HEK293 (cell line): Measurements from ENCODE around the gene FSIP1.

Experiments
- CTCF ChIA-PET: fragments of 350-600 bp; formaldehyde crosslinking; extraction: SDS; loops from one replicate; lab custom pipeline; 2021; ENCODE audit warnings: antibody characterized with exemption; lab: Yijun Ruan, JAX
- POLR2A ChIA-PET: fragments of 300-600 bp; formaldehyde crosslinking; extraction: SDS; loops from one replicate; lab custom pipeline; 2020; ENCODE audit warnings: antibody characterized with exemption, inconsistent platforms; lab: Yijun Ruan, JAX
- H3K27ac ChIP-seq: fragments of 200-500 bp; sonication (Bioruptor generic); 2 replicates; pipeline ENCODE4 v1.5.1; 2014; ENCODE audit warnings: low read depth, low read length, control low read depth, inconsistent platforms; ENCODE audit errors: extremely low read depth
- H3K36me3 ChIP-seq, 2 experiments: fragments of 200-500 bp in 1 of 2; sonication (Bioruptor generic) in 1 of 2; 1 replicate in 1 of 2; 2 replicates in 1 of 2; pipeline ENCODE4 v1.5.1; 2014 to 2017; ENCODE audit warnings: inconsistent platforms in 2 of 2, low read length in 2 of 2; ENCODE audit not compliant: control insufficient read depth in 2 of 2, insufficient read depth in 1 of 2
- H3K4me1 ChIP-seq: fragments of 200-500 bp; sonication (Bioruptor generic); 2 replicates; pipeline ENCODE4 v1.5.1; 2014; ENCODE audit warnings: mild to moderate bottlenecking, low read length, inconsistent platforms; ENCODE audit not compliant: control insufficient read depth, insufficient read depth
- H3K4me3 ChIP-seq: 2 replicates; pipeline ENCODE4 v1.5.1; 2011; ENCODE audit warnings: low read depth, mild to moderate bottlenecking, control low read depth, low read length, moderate library complexity
- H3K9me3 ChIP-seq: fragments of 200-500 bp; sonication (Bioruptor generic); 2 replicates; pipeline ENCODE4 v1.5.1; 2014; ENCODE audit warnings: low read depth, low read length, inconsistent platforms; ENCODE audit not compliant: control insufficient read depth, insufficient read depth
- BCL11B ChIP-seq: fragments of 450-650 bp; formaldehyde crosslinking; IDR thresholded peaks from 2 replicates; pipeline ENCODE4 v1.5.1; 2016; ENCODE audit warnings: low read depth, missing biosample characterization, missing genetic modification characterization
- PRDM1 ChIP-seq: fragments of 450-650 bp; formaldehyde crosslinking; IDR thresholded peaks from 2 replicates; pipeline ENCODE4; 2016; ENCODE audit warnings: missing biosample characterization, missing genetic modification characterization
- SCRT2 ChIP-seq: fragments of 450-650 bp; formaldehyde crosslinking; IDR thresholded peaks from 2 replicates; pipeline ENCODE4 v1.5.1; 2016; ENCODE audit warnings: missing biosample characterization, missing genetic modification characterization
- SETDB1 ChIP-seq: IDR thresholded peaks from one replicate; pipeline ENCODE4 v1.6.1; 2017; ENCODE audit warnings: mild to moderate bottlenecking, low read length, moderate library complexity, mixed read lengths; ENCODE audit not compliant: insufficient read length
- TCF7L2 ChIP-seq: IDR thresholded peaks from 2 replicates; pipeline ENCODE4 v1.6.1; 2011; ENCODE audit warnings: low read depth, mild to moderate bottlenecking, inconsistent platforms, low read length, moderate library complexity, borderline replicate concordance
- ZNF155 ChIP-seq: fragments of 450-650 bp; formaldehyde crosslinking; IDR thresholded peaks from 2 replicates; pipeline ENCODE4 v1.5.1; 2016; ENCODE audit warnings: missing biosample characterization, missing genetic modification characterization
- ZNF292 ChIP-seq: fragments of 450-650 bp; formaldehyde crosslinking; IDR thresholded peaks from 2 replicates; pipeline ENCODE4 v1.5.1; 2016; ENCODE audit warnings: low read depth, missing biosample characterization, missing genetic modification characterization, borderline replicate concordance
- ZNF785 ChIP-seq: fragments of 450-650 bp; formaldehyde crosslinking; IDR thresholded peaks from 2 replicates; pipeline ENCODE4 v1.5.1; 2016; ENCODE audit warnings: missing biosample characterization, missing genetic modification characterization
- ZNF837 ChIP-seq: fragments of 450-650 bp; formaldehyde crosslinking; IDR thresholded peaks from 2 replicates; pipeline ENCODE4 v1.5.1; 2016; ENCODE audit warnings: missing biosample characterization, missing genetic modification characterization
- ZXDB ChIP-seq: fragments of 450-650 bp; formaldehyde crosslinking; IDR thresholded peaks from 2 replicates; pipeline ENCODE4 v1.5.1; 2016; ENCODE audit warnings: missing biosample characterization, missing genetic modification characterization
- TF ChIP-seq, protein P1 (sequence below): fragments of 450-650 bp; formaldehyde crosslinking; IDR thresholded peaks from 2 replicates; pipeline ENCODE4 v1.5.1; 2016; ENCODE audit warnings: missing biosample characterization, missing genetic modification characterization
- TF ChIP-seq, protein P2 (sequence below): fragments of 450-650 bp; formaldehyde crosslinking; IDR thresholded peaks from 2 replicates; pipeline ENCODE4 v1.5.1; 2016; ENCODE audit warnings: missing biosample characterization, missing genetic modification characterization
- TF ChIP-seq, protein P3 (sequence below): fragments of 450-650 bp; formaldehyde crosslinking; IDR thresholded peaks from 2 replicates; pipeline ENCODE4 v1.5.1; 2017; ENCODE audit warnings: missing biosample characterization, missing genetic modification characterization
- TF ChIP-seq, protein P4 (sequence below): fragments of 450-650 bp; formaldehyde crosslinking; optimal IDR thresholded peaks from 2 replicates; pipeline ENCODE3; 2016; ENCODE audit warnings: missing biosample characterization, mild to moderate bottlenecking, missing genetic modification characterization
- TF ChIP-seq, protein P5 (sequence below): fragments of 450-650 bp; formaldehyde crosslinking; IDR thresholded peaks from 2 replicates; pipeline ENCODE4 v1.5.1; 2016; ENCODE audit warnings: missing biosample characterization, missing genetic modification characterization, low read depth

The FSIP1 gene

DNA sequence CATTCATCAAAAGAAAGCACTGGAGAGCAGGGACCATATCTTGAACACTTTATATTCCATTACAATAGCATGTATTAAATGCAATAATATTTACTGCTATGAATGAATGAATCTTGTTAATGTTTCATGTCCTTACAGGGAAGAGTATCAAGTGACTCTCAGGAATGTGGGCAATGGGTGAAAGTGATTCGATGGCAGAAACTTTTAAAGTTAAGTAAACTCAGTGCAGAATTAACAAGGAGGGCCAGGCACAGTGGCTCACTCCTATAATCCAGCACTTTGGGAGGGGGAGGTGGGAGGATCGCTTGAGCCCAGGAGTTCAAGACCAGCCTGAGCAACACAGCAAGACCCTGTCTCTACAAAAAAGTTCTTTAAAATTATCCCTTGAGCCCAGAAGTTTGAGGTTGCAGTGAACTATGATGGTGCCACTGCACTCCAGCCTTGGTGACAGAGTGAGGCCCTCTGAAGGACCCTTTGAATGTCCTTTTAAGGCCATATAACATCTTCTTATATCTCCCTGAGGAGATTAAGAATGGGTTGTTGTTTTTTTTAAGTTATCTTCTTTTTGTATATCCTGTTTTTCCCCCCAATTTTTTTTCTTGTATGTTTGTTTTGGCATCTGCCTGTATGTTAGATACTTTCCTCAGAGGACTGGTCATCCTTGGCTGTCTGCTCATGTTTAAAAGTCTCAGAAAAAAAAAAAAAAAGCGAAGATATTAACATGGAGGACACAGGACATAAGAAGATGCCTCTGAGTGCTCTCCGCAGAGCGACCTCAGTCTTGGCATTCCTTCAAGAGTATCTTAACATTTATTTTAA lies 9.6 kb upstream of the FSIP1 start:
- no peaks in the 10 kb centered on the region for H3K9me3 ChIP-seq
- ChIA-PET POLR2A (no interaction called here), CTCF (no interaction called here)
- no peak for TF ChIP-seq ZXDB
- no peak overlapping the region for H3K4me3 ChIP-seq
- no peaks in the 10 kb centered on the region for H3K36me3 ChIP-seq
- H3K4me1 ChIP-seq, result no peaks in the 10 kb centered on the region
- H3K27ac ChIP-seq, result no peak overlapping the region

DNA sequence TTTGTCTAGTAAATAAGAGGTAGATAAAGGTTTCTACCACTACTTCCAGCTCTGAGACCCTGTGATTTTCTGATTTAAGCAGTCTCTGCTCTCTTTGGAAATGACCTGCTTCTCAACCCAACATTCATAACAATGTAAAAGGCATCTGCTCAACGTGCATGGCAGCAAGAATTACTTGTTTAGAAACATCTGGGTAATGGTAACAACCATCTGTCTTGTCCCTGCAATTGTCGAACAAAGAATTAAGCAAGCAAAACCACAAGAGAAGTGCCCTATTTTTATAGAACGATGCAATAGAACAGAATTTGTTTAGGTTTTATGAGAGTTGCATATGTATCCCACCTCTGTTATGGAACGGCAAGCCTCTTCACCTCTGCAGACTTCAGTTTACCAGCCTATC lies 7.1 kb upstream of the FSIP1 start:
- no peaks in the 10 kb centered on the region for H3K36me3 ChIP-seq
- ChIA-PET POLR2A (no interaction called here), CTCF (interaction anchor here (0.5 to 1.5 kb wide), 3 partner anchors 95 to 144 kb away, joined by 3 read pairs; partner anchors contain the start of gene EIF2AK4)
- no peak overlapping the region for H3K4me3 ChIP-seq
- H3K27ac ChIP-seq, result no peak overlapping the region
- H3K4me1 ChIP-seq, result peaks cover 9% of the 10 kb centered on the region; the same call in 1 of the 2 replicates
- no peaks in the 10 kb centered on the region for H3K9me3 ChIP-seq
- TF ChIP-seq ZNF785 (tag by site-specific recombination), result no peak
- TF ChIP-seq SETDB1, result no peak
- TF ChIP-seq, protein P1, sequence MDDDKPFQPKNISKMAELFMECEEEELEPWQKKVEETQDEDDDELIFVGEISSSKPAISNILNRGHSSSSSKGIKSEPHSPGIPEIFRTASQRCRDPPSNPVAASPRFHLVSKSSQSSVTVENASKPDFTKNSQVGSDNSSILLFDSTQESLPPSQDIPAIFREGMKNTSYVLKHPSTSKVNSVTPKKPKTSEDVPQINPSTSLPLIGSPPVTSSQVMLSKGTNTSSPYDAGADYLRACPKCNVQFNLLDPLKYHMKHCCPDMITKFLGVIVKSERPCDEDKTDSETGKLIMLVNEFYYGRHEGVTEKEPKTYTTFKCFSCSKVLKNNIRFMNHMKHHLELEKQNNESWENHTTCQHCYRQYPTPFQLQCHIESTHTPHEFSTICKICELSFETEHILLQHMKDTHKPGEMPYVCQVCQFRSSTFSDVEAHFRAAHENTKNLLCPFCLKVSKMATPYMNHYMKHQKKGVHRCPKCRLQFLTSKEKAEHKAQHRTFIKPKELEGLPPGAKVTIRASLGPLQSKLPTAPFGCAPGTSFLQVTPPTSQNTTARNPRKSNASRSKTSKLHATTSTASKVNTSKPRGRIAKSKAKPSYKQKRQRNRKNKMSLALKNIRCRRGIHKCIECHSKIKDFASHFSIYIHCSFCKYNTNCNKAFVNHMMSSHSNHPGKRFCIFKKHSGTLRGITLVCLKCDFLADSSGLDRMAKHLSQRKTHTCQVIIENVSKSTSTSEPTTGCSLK (tag by site-specific recombination), result no peak
- no peak for TF ChIP-seq BCL11B (tag by site-specific recombination)
- TF ChIP-seq, protein P2, sequence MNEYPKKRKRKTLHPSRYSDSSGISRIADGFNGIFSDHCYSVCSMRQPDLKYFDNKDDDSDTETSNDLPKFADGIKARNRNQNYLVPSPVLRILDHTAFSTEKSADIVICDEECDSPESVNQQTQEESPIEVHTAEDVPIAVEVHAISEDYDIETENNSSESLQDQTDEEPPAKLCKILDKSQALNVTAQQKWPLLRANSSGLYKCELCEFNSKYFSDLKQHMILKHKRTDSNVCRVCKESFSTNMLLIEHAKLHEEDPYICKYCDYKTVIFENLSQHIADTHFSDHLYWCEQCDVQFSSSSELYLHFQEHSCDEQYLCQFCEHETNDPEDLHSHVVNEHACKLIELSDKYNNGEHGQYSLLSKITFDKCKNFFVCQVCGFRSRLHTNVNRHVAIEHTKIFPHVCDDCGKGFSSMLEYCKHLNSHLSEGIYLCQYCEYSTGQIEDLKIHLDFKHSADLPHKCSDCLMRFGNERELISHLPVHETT (tag by site-specific recombination), result no peak
- no peak for TF ChIP-seq ZNF155 (tag by site-specific recombination)

DNA sequence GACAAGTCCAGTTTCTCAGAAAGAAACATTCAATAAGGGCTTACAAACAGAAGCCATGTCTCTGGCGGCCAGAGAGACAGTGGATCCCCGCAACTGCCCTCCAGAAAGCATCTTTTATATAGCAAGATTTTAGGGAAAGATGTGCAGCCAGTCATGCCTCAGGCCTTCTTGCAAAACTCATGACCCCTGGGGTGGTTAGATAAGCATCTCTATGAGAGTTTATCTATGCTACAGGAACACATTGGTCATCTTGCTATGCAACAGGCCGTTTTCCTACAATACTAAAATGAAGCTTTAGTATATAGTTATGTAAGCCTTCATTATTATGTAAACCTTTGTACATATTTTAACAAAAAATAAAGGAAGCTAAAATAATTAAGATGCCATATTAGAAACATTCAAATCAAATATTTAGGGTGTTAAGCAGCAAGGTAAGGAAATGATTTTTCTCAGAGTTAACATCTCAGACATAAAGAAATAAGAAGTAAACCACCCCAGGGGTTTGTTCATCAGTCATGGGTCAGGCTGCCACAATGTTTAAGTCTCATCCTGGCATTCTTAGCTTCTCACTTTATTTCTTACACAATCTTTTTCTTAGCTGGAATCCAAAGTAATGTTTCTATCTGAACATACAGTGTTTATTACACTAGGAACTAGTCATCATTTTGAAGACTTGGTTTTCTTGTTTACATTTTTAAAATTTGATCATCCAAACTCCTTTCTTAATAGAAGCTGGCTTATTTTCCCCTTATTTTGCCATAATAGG lies 6.3 kb upstream of the FSIP1 start:
- ChIA-PET POLR2A (no interaction called here), CTCF (interaction anchor here (0.6 to 2.0 kb wide), 7 partner anchors 86 to 870 kb away, joined by 3 to 6 read pairs (median 3); partner anchors contain the start of gene EIF2AK4)
- Histone ChIP-seq H3K4me1 (peaks cover 9% of the 10 kb centered on the region; the same call in 1 of the 2 replicates), H3K4me3 (no peak overlapping the region), H3K36me3 (no peaks in the 10 kb centered on the region), H3K9me3 (no peaks in the 10 kb centered on the region), H3K27ac (no peak overlapping the region)
- peak; percentile 50 for TF ChIP-seq SCRT2 (tag by site-specific recombination)
- TF ChIP-seq, protein P3, sequence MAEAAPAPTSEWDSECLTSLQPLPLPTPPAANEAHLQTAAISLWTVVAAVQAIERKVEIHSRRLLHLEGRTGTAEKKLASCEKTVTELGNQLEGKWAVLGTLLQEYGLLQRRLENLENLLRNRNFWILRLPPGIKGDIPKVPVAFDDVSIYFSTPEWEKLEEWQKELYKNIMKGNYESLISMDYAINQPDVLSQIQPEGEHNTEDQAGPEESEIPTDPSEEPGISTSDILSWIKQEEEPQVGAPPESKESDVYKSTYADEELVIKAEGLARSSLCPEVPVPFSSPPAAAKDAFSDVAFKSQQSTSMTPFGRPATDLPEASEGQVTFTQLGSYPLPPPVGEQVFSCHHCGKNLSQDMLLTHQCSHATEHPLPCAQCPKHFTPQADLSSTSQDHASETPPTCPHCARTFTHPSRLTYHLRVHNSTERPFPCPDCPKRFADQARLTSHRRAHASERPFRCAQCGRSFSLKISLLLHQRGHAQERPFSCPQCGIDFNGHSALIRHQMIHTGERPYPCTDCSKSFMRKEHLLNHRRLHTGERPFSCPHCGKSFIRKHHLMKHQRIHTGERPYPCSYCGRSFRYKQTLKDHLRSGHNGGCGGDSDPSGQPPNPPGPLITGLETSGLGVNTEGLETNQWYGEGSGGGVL, result no peak

DNA sequence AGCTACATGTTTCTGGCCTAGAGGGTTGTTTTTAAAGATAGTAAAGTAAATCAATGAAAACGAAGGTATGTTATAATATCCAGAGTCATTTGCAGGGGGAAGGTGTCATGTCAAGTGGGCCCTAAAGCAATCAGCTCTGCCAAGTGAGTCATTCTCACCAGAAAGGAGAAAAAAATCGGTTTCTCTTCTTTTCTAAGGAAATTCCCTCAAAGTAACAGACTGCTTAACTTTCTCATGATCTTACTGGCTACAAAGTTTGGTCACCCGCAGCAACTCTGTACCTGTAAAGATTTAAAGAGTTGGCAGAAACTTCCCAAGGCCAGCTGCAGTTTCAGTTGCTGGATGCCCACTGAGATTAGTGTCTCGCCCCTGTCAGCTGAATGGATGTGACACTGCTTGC lies 5.5 kb upstream of the FSIP1 start:
- Histone ChIP-seq H3K4me3 (no peak overlapping the region), H3K36me3 (no peaks in the 10 kb centered on the region), H3K4me1 (peaks cover 12% of the 10 kb centered on the region; the same call in 1 of the 2 replicates), H3K9me3 (no peaks in the 10 kb centered on the region), H3K27ac (no peak overlapping the region)
- POLR2A ChIA-PET, result no interaction called here
- CTCF ChIA-PET, result interaction anchor here (0.7 to 2.0 kb wide), 7 partner anchors 11 to 528 kb away, joined by 3 to 5 read pairs (median 4); partner anchors contain the start of gene EIF2AK4
- TF ChIP-seq, protein P4, sequence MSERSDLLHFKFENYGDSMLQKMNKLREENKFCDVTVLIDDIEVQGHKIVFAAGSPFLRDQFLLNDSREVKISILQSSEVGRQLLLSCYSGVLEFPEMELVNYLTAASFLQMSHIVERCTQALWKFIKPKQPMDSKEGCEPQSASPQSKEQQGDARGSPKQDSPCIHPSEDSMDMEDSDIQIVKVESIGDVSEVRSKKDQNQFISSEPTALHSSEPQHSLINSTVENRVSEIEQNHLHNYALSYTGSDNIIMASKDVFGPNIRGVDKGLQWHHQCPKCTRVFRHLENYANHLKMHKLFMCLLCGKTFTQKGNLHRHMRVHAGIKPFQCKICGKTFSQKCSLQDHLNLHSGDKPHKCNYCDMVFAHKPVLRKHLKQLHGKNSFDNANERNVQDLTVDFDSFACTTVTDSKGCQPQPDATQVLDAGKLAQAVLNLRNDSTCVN (tag by site-specific recombination), result no peak
- TF ChIP-seq, protein P5, sequence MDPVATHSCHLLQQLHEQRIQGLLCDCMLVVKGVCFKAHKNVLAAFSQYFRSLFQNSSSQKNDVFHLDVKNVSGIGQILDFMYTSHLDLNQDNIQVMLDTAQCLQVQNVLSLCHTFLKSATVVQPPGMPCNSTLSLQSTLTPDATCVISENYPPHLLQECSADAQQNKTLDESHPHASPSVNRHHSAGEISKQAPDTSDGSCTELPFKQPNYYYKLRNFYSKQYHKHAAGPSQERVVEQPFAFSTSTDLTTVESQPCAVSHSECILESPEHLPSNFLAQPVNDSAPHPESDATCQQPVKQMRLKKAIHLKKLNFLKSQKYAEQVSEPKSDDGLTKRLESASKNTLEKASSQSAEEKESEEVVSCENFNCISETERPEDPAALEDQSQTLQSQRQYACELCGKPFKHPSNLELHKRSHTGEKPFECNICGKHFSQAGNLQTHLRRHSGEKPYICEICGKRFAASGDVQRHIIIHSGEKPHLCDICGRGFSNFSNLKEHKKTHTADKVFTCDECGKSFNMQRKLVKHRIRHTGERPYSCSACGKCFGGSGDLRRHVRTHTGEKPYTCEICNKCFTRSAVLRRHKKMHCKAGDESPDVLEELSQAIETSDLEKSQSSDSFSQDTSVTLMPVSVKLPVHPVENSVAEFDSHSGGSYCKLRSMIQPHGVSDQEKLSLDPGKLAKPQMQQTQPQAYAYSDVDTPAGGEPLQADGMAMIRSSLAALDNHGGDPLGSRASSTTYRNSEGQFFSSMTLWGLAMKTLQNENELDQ, result no peak
- TF ChIP-seq ZNF837, result no peak
- no peak for TF ChIP-seq TCF7L2
- 0 out of 2 replicates have a peak, but pooled peaks have one; percentile 13 for TF ChIP-seq PRDM1 (tag by site-specific recombination)
- TF ChIP-seq ZNF292 (tag by site-specific recombination), result no peak
